DND-41 (cell line): ENCODE measurements around the gene SGCG.

Source experiments
- EZH2 ChIP-seq: IDR thresholded peaks from 3 replicates; pipeline ENCODE4 v1.6.1; 2012; ENCODE audit warnings: borderline replicate concordance, low read depth, mild to moderate bottlenecking, moderate library complexity, low read length, inconsistent platforms; ENCODE audit not compliant: severe bottlenecking
- TF ChIP-seq, protein P1 (sequence below): IDR thresholded peaks from 2 replicates; pipeline ENCODE4 v1.5.1; 2012; ENCODE audit warnings: borderline replicate concordance, low read length, moderate library complexity, mild to moderate bottlenecking; ENCODE audit not compliant: poor library complexity, severe bottlenecking; ENCODE audit errors: extremely low read depth

GRCh38 chr13:23348262-23349127, 167.7 kb downstream of the SGCG start:
- TF ChIP-seq, protein P1, sequence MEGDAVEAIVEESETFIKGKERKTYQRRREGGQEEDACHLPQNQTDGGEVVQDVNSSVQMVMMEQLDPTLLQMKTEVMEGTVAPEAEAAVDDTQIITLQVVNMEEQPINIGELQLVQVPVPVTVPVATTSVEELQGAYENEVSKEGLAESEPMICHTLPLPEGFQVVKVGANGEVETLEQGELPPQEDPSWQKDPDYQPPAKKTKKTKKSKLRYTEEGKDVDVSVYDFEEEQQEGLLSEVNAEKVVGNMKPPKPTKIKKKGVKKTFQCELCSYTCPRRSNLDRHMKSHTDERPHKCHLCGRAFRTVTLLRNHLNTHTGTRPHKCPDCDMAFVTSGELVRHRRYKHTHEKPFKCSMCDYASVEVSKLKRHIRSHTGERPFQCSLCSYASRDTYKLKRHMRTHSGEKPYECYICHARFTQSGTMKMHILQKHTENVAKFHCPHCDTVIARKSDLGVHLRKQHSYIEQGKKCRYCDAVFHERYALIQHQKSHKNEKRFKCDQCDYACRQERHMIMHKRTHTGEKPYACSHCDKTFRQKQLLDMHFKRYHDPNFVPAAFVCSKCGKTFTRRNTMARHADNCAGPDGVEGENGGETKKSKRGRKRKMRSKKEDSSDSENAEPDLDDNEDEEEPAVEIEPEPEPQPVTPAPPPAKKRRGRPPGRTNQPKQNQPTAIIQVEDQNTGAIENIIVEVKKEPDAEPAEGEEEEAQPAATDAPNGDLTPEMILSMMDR = no peak
- no peak for TF ChIP-seq EZH2
